IMR-90 (cell line): ENCODE measurements around the gene DCDC1. TPM values are rescaled to one million over a fixed set of nuclear protein-coding genes. Genes with fewer than 3 reads are reported as not detected.

ENCODE experiments used
- ATAC-seq: fragments of 200-7000 bp; cut with Tn5 transposase; 2 replicates; pipeline ENCODE4 v1.9.1; 2020; ENCODE audit warnings: low read depth, mild to moderate bottlenecking, moderate library complexity
- BruUV-seq: library from RNA; stranded (reverse); fragments of 400-500 nt; replicated peaks from 2 replicates; lab custom pipeline; 2021; lab: Mats Ljungman, UMichigan
- CTCF ChIA-PET: fragments of 300-600 bp; formaldehyde crosslinking; extraction: SDS; loops from one replicate; lab custom pipeline; 2021; ENCODE audit warnings: antibody characterized with exemption; lab: Yijun Ruan, JAX
- POLR2A ChIA-PET: fragments of 300-600 bp; sonication (Branson Sonifier 250); formaldehyde crosslinking; loops from one replicate; lab custom pipeline; 2022; ENCODE audit warnings: antibody characterized with exemption; ENCODE audit not compliant: unreplicated experiment; lab: Charles Lee
- DNase-seq: peaks from one replicate; pipeline ENCODE4 v3.0.0; 2013
- H2AFZ ChIP-seq: replicated peaks from 2 replicates; pipeline ENCODE3; 2013; ENCODE audit warnings: low read length, mild to moderate bottlenecking; ENCODE audit not compliant: poor library complexity
- H2AK5ac ChIP-seq: 2 replicates; pipeline ENCODE4 v1.6.1; 2013; ENCODE audit warnings: low read depth, low read length, inconsistent platforms
- H2AK9ac ChIP-seq: replicated peaks from 2 replicates; pipeline ENCODE3; 2013; ENCODE audit warnings: mild to moderate bottlenecking, low read depth, low read length, moderate library complexity; ENCODE audit not compliant: poor library complexity
- H2BK120ac ChIP-seq: 2 replicates; pipeline ENCODE4 v1.6.1; 2013; ENCODE audit warnings: low read depth, low read length, inconsistent platforms
- H2BK15ac ChIP-seq: 3 replicates; pipeline ENCODE4 v1.6.1; 2013; ENCODE audit warnings: low read depth, low read length, inconsistent platforms
- H2BK20ac ChIP-seq: 2 replicates; pipeline ENCODE4 v1.6.1; 2013; ENCODE audit warnings: low read depth, mild to moderate bottlenecking, inconsistent platforms, low read length, moderate library complexity
- H2BK5ac ChIP-seq: 2 replicates; pipeline ENCODE4 v1.6.1; 2013; ENCODE audit warnings: mild to moderate bottlenecking, low read depth, low read length, inconsistent platforms; ENCODE audit not compliant: poor library complexity, severe bottlenecking
- H3K14ac ChIP-seq: replicated peaks from 2 replicates; pipeline ENCODE4 v1.6.1; 2013; ENCODE audit warnings: low read depth, low read length, inconsistent platforms
- H3K18ac ChIP-seq: 2 replicates; pipeline ENCODE4 v1.6.1; 2013; ENCODE audit warnings: low read depth, low read length, control low read depth
- H3K23ac ChIP-seq: 2 replicates; pipeline ENCODE4 v1.6.1; 2013; ENCODE audit warnings: low read depth, low read length, inconsistent platforms
- H3K27ac ChIP-seq: 2 replicates; pipeline ENCODE4 v1.5.1; 2013; ENCODE audit warnings: mild to moderate bottlenecking, control low read depth, low read length; ENCODE audit not compliant: insufficient read depth
- H3K27me3 ChIP-seq: 2 replicates; pipeline ENCODE4 v1.6.1; 2013; ENCODE audit warnings: low read length; ENCODE audit not compliant: control insufficient read depth, insufficient read depth
- H3K36me3 ChIP-seq: 2 replicates; pipeline ENCODE4 v1.6.1; 2013; ENCODE audit warnings: low read length, mixed read lengths; ENCODE audit not compliant: control insufficient read depth, insufficient read depth
- H3K4ac ChIP-seq: 2 replicates; pipeline ENCODE4 v1.6.1; 2013; ENCODE audit warnings: low read depth, low read length, inconsistent platforms
- H3K4me1 ChIP-seq: 2 replicates; pipeline ENCODE4 v1.6.1; 2013; ENCODE audit warnings: low read length, mixed read lengths; ENCODE audit not compliant: control insufficient read depth, insufficient read depth
- H3K4me2 ChIP-seq: 2 replicates; pipeline ENCODE4 v1.6.1; 2013; ENCODE audit warnings: low read depth, mild to moderate bottlenecking, control low read depth, low read length, moderate library complexity
- H3K4me3 ChIP-seq: 2 replicates; pipeline ENCODE4 v1.5.1; 2013; ENCODE audit warnings: low read depth, mild to moderate bottlenecking, control low read depth, low read length, moderate library complexity; ENCODE audit not compliant: insufficient read depth
- H3K56ac ChIP-seq: 2 replicates; pipeline ENCODE4 v1.6.1; 2013; ENCODE audit warnings: low read length, inconsistent platforms; ENCODE audit not compliant: insufficient read depth; ENCODE audit errors: extremely low read depth
- H3K79me1 ChIP-seq, 2 experiments: 2 replicates each; pipeline ENCODE4 v1.6.1; 2013; ENCODE audit warnings: low read length in 2 of 2, inconsistent platforms in 1 of 2, low read depth in 1 of 2
- H3K9ac ChIP-seq: 2 replicates; pipeline ENCODE4 v1.6.1; 2013; ENCODE audit warnings: low read depth, low read length, control low read depth
- H3K9me1 ChIP-seq: 2 replicates; pipeline ENCODE4 v1.6.1; 2013; ENCODE audit warnings: low read length, inconsistent platforms; ENCODE audit not compliant: insufficient read depth
- H3K9me3 ChIP-seq: 2 replicates; pipeline ENCODE4 v1.6.1; 2013; ENCODE audit warnings: low read length; ENCODE audit not compliant: control insufficient read depth, insufficient read depth
- H4K20me1 ChIP-seq: 2 replicates; pipeline ENCODE4 v1.6.1; 2013; ENCODE audit warnings: low read length, inconsistent platforms; ENCODE audit not compliant: insufficient read depth
- H4K5ac ChIP-seq: 2 replicates; pipeline ENCODE4 v1.6.1; 2013; ENCODE audit warnings: mild to moderate bottlenecking, low read depth, low read length, control low read depth
- H4K8ac ChIP-seq, 2 experiments: 2 replicates each; pipeline ENCODE4 v1.6.1; 2013; ENCODE audit warnings: low read depth in 2 of 2, low read length in 2 of 2, control low read depth in 1 of 2, inconsistent platforms in 1 of 2
- H4K91ac ChIP-seq: 2 replicates; pipeline ENCODE4 v1.6.1; 2013; ENCODE audit warnings: low read depth, low read length, inconsistent platforms; ENCODE audit not compliant: insufficient read depth
- BHLHE40 ChIP-seq: fragments of 150-350 bp; IDR thresholded peaks from 2 replicates; pipeline ENCODE4 v1.6.1; 2016; ENCODE audit warnings: mild to moderate bottlenecking, low read depth, low read length
- CEBPB ChIP-seq: IDR thresholded peaks from 2 replicates; pipeline ENCODE4 v1.6.1; 2012; ENCODE audit warnings: low read depth, low read length, improper control_type of control experiment
- CHD1 ChIP-seq: IDR thresholded peaks from 2 replicates; pipeline ENCODE4 v1.6.1; 2012; ENCODE audit warnings: low read depth, low read length, improper control_type of control experiment
- ELK1 ChIP-seq: fragments of 150-350 bp; IDR thresholded peaks from 2 replicates; pipeline ENCODE4 v1.6.1; 2016; ENCODE audit warnings: low read depth, mild to moderate bottlenecking, low read length, moderate library complexity, borderline replicate concordance
- MAFK ChIP-seq: IDR thresholded peaks from 2 replicates; pipeline ENCODE4 v1.6.1; 2012; ENCODE audit warnings: low read depth, low read length, improper control_type of control experiment
- MAZ ChIP-seq: IDR thresholded peaks from 2 replicates; pipeline ENCODE4 v1.6.1; 2012; ENCODE audit warnings: low read depth, mild to moderate bottlenecking, low read length, improper control_type of control experiment, moderate library complexity, borderline replicate concordance
- MXI1 ChIP-seq: IDR thresholded peaks from 2 replicates; pipeline ENCODE4 v1.6.1; 2012; ENCODE audit warnings: low read depth, mild to moderate bottlenecking, low read length, moderate library complexity, borderline replicate concordance
- NFE2L2 ChIP-seq: fragments of 150-350 bp; IDR thresholded peaks from 2 replicates; pipeline ENCODE4 v1.6.1; 2016; ENCODE audit warnings: low read depth, mild to moderate bottlenecking, low read length
- POLR2A ChIP-seq: IDR thresholded peaks from 2 replicates; pipeline ENCODE4 v1.6.1; 2012; ENCODE audit warnings: mild to moderate bottlenecking, low read depth, low read length
- RAD21 ChIP-seq: IDR thresholded peaks from 2 replicates; pipeline ENCODE4 v1.6.1; 2012; ENCODE audit warnings: low read length, improper control_type of control experiment
- RCOR1 ChIP-seq: IDR thresholded peaks from 2 replicates; pipeline ENCODE4 v1.6.1; 2012; ENCODE audit warnings: mild to moderate bottlenecking, low read length, improper control_type of control experiment; ENCODE audit not compliant: insufficient replicate concordance
- RFX5 ChIP-seq: IDR thresholded peaks from 2 replicates; pipeline ENCODE4 v1.8.0; 2012; ENCODE audit warnings: low read depth, mild to moderate bottlenecking, low read length, moderate library complexity
- SMC3 ChIP-seq: fragments of 150-350 bp; IDR thresholded peaks from 2 replicates; pipeline ENCODE4 v1.6.1; 2016; ENCODE audit warnings: low read depth, mild to moderate bottlenecking, antibody characterized with exemption, low read length, moderate library complexity
- WGBS, 2 experiments: methylation state at CpG; one replicate each; pipeline versions ENCODE4 v1.1.5 to v1.1.7; 2013; ENCODE audit warnings: missing lambda C conversion rate in 2 of 2; ENCODE audit not compliant: insufficient read length in 1 of 2; ENCODE audit errors: extremely low coverage in 2 of 2; 5-methylcytosine and 5-hydroxymethylcytosine counted together
- dilution Hi-C: fragments of 300-500 bp; cut with HindIII; formaldehyde crosslinking; loops from one replicate; pipeline ENCODE4 v1.14.3; 2018; ENCODE audit warnings: low sequenced_read_pairs; ENCODE audit not compliant: unreplicated experiment
- in situ Hi-C: fragments of 300-500 bp; cut with MboI; formaldehyde crosslinking; loops from 3 replicates; pipeline ENCODE4 v1.14.3; 2019; ENCODE audit warnings: low sequenced_read_pairs, inconsistent platforms, mixed read lengths
- intact Hi-C: fragments of 100-400 bp; cut with micrococcal nuclease; formaldehyde crosslinking; loops from 2 replicates; pipeline ENCODE4 v1.10.0; 2022
- polyA plus RNA-seq, 3 experiments: library from polyadenylated mRNA; depleted of rRNA; stranded (reverse); fragments of >200 nt; gene quantifications; 2 replicates each; pipeline ENCODE4 v1.2.3, GENCODE V29; 2012; ENCODE audit warnings: low replicate concordance in 1 of 3
- total RNA-seq: library from RNA; depleted of rRNA; stranded (reverse); fragments of >200 nt; gene quantifications from 2 replicates; pipeline ENCODE4 v1.2.3, GENCODE V29; 2012
- TF ChIP-seq, protein P1 (sequence below): conservative IDR thresholded peaks from 2 replicates; pipeline ENCODE4 v1.5.1; 2012; ENCODE audit warnings: mild to moderate bottlenecking, low read depth, low read length, improper control_type of control experiment
- TF ChIP-seq, protein P2 (sequence below): fragments of 150-350 bp; IDR thresholded peaks from 2 replicates; pipeline ENCODE4 v1.6.1; 2017; ENCODE audit warnings: mild to moderate bottlenecking, antibody characterized with exemption, low read length, low read depth

The DCDC1 gene
- total and polyA plus RNA-seq, 2 of the 4 experiments (the other 2 are of a cell fraction): not detected

DNA sequence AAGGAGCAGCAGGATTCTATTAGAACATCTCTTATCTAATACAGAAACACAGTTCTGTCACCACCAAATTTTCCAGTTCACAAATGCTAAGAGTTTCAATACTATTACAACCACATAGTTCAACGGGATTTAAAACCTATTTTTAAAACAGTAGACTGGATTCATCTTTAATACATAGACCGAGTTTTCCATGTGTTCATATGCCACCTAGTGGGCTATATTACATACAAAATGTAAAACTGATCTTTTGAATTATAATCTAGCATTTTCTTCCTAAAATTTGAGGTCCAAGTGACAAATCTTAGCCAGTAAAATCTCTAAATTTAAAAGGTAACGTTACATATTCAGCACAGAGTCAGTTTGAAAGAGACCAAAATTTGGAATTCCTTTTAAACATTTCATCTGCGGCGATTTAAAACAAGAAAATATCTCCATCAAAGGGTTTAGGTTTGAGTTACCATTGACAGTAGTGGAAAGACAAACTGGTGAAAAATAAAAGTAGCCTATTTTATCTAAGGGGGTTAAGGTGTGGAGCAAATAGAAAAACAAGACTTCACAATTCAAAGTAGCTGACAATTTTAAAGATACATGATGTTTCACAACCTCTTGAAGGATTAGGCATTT is 514.0 kb downstream of the DCDC1 start:
- Histone ChIP-seq H3K9ac (no peak overlapping the region), H3K18ac (no peak overlapping the region), H2AK5ac (no peak overlapping the region), H2BK5ac (no peak overlapping the region), H3K4me3 (no peak overlapping the region), H4K20me1 (no peaks in the 10 kb centered on the region), H3K4me1 (no peaks in the 10 kb centered on the region), H3K79me1 (no peaks in the 10 kb centered on the region), H2BK15ac (no peak overlapping the region), H3K9me1 (no peaks in the 10 kb centered on the region), H4K8ac (no peak overlapping the region), H2BK120ac (no peak overlapping the region), H3K56ac (no peak overlapping the region), H3K9me3 (no peaks in the 10 kb centered on the region), H3K36me3 (no peaks in the 10 kb centered on the region), H2AK9ac (no peak overlapping the region), H3K27ac (no peak overlapping the region), H4K5ac (no peak overlapping the region), H3K14ac (no peak overlapping the region), H3K27me3 (no peaks in the 10 kb centered on the region), H3K4ac (no peak overlapping the region), H2BK20ac (no peak overlapping the region), H4K91ac (no peak overlapping the region), H2AFZ (no peak overlapping the region), H3K4me2 (no peak overlapping the region), H3K23ac (no peak overlapping the region)
- CTCF ChIA-PET: interaction anchor here (0.9 to 1.2 kb wide), 2 partner anchors 9 to 512 kb away, joined by 5 to 9 read pairs; no protein-coding TSS in a partner anchor
- no peak for TF ChIP-seq ELK1
- TF ChIP-seq, protein P1, sequence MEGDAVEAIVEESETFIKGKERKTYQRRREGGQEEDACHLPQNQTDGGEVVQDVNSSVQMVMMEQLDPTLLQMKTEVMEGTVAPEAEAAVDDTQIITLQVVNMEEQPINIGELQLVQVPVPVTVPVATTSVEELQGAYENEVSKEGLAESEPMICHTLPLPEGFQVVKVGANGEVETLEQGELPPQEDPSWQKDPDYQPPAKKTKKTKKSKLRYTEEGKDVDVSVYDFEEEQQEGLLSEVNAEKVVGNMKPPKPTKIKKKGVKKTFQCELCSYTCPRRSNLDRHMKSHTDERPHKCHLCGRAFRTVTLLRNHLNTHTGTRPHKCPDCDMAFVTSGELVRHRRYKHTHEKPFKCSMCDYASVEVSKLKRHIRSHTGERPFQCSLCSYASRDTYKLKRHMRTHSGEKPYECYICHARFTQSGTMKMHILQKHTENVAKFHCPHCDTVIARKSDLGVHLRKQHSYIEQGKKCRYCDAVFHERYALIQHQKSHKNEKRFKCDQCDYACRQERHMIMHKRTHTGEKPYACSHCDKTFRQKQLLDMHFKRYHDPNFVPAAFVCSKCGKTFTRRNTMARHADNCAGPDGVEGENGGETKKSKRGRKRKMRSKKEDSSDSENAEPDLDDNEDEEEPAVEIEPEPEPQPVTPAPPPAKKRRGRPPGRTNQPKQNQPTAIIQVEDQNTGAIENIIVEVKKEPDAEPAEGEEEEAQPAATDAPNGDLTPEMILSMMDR: peak; percentile 48
- TF ChIP-seq BHLHE40: no peak
- TF ChIP-seq RCOR1: no peak
- TF ChIP-seq RAD21: peak; percentile 56
- TF ChIP-seq, protein P2, sequence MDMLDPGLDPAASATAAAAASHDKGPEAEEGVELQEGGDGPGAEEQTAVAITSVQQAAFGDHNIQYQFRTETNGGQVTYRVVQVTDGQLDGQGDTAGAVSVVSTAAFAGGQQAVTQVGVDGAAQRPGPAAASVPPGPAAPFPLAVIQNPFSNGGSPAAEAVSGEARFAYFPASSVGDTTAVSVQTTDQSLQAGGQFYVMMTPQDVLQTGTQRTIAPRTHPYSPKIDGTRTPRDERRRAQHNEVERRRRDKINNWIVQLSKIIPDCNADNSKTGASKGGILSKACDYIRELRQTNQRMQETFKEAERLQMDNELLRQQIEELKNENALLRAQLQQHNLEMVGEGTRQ: no peak
- peak; percentile 58 for TF ChIP-seq SMC3
- no peak for TF ChIP-seq MAFK
- TF ChIP-seq MXI1: no peak
- no peak for TF ChIP-seq NFE2L2
- no peak for TF ChIP-seq CEBPB
- no peak for TF ChIP-seq MAZ
- TF ChIP-seq POLR2A: no peak
- TF ChIP-seq RFX5: no peak
- TF ChIP-seq CHD1: no peak
- WGBS, 2 experiments: no CpG with 5 or more reads among the region's 5 CpGs
- in situ Hi-C loops (no loop called here), intact Hi-C loops (loop anchor here (1.0 kb wide), 1 partner anchor 509 kb away; no protein-coding TSS in a partner anchor), dilution Hi-C loops (no loop called here)
- DNase-seq (peak; percentile 29), ATAC-seq (peak; percentile 56)
- no TSS peak for BruUV-seq
- POLR2A ChIA-PET: no interaction called here
